Nephron (organoid): ENCODE measurements around the gene CADPS.

Source experiments
- H3K27ac Mint-ChIP-seq, 3 experiments: 2 replicates each; pipeline ENCODE4 v1.8.0; 2020; ENCODE audit warnings: mixed read lengths in 3 of 3, mild to moderate bottlenecking in 2 of 3, moderate library complexity in 1 of 3
- H3K27me3 Mint-ChIP-seq: 2 replicates; pipeline ENCODE4 v1.8.0; 2021; ENCODE audit warnings: low read depth, mild to moderate bottlenecking, moderate library complexity, mixed read lengths
- H3K36me3 Mint-ChIP-seq: 2 replicates; pipeline ENCODE4 v1.8.0; 2020; ENCODE audit warnings: low read depth, mixed read lengths
- H3K4me1 Mint-ChIP-seq: 2 replicates; pipeline ENCODE4 v1.8.0; 2020; ENCODE audit warnings: mixed read lengths
- H3K4me3 Mint-ChIP-seq, 3 experiments: 2 replicates each; pipeline ENCODE4 v1.8.0; 2020; ENCODE audit warnings: mild to moderate bottlenecking in 3 of 3, mixed read lengths in 3 of 3, moderate library complexity in 2 of 3
- H3K9me3 Mint-ChIP-seq: 2 replicates; pipeline ENCODE4 v1.8.0; 2020; ENCODE audit warnings: mixed read lengths
- TF ChIP-seq, protein P1 (sequence below), 3 experiments: fragments of 200-600 bp; sonication (generic); IDR thresholded peaks; one replicate each; pipeline ENCODE4 v1.5.0; 2021; ENCODE audit warnings: antibody characterized with exemption in 3 of 3; ENCODE audit not compliant: unreplicated experiment in 3 of 3

Gene CADPS

GRCh38 chr3:62655691-62656063, 219.5 kb downstream of the CADPS start:
- H3K27me3 Mint-ChIP-seq: peaks cover 5% of the 10 kb centered on the region
- no peak overlapping the region for H3K4me3 Mint-ChIP-seq
- TF ChIP-seq, protein P1, sequence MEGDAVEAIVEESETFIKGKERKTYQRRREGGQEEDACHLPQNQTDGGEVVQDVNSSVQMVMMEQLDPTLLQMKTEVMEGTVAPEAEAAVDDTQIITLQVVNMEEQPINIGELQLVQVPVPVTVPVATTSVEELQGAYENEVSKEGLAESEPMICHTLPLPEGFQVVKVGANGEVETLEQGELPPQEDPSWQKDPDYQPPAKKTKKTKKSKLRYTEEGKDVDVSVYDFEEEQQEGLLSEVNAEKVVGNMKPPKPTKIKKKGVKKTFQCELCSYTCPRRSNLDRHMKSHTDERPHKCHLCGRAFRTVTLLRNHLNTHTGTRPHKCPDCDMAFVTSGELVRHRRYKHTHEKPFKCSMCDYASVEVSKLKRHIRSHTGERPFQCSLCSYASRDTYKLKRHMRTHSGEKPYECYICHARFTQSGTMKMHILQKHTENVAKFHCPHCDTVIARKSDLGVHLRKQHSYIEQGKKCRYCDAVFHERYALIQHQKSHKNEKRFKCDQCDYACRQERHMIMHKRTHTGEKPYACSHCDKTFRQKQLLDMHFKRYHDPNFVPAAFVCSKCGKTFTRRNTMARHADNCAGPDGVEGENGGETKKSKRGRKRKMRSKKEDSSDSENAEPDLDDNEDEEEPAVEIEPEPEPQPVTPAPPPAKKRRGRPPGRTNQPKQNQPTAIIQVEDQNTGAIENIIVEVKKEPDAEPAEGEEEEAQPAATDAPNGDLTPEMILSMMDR (IDR thresholded peaks at IDR 0.05; ENCODE audit: unreplicated experiment in 3 of 3): no peak
- H3K4me1 Mint-ChIP-seq: no peaks in the 10 kb centered on the region
- H3K9me3 Mint-ChIP-seq: no peaks in the 10 kb centered on the region
- no peak overlapping the region for H3K27ac Mint-ChIP-seq
- no peaks in the 10 kb centered on the region for H3K36me3 Mint-ChIP-seq

GRCh38 chr3:62655056-62655690, 220.0 kb downstream of the CADPS start:
- Mint-ChIP-seq H3K9me3 (no peaks in the 10 kb centered on the region), H3K36me3 (no peaks in the 10 kb centered on the region), H3K4me3 (no peak overlapping the region), H3K27me3 (peaks cover 5% of the 10 kb centered on the region), H3K27ac (no peak overlapping the region), H3K4me1 (no peaks in the 10 kb centered on the region)
- TF ChIP-seq, protein P1 (IDR thresholded peaks at IDR 0.05; ENCODE audit: unreplicated experiment in 3 of 3): no peak

DNA sequence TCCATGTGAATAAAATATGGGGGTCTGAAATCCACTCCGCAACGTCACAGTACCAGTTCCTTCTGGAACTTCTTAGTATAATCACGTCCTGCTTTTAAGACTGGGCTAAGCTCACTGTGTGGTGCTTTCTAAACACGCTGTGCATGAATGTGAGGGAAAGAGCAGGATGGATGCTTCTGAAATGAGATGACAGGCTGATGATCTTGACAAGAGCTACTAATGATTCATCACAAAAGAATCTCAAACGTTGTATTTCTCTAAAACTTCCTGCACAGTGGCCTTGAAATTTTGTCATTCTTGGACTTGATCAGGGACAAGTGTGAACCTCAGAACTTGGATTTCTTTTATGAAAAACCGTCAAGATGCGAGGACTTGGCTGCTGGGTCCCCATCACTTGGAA, 221.4 kb downstream of the CADPS start:
- Mint-ChIP-seq H3K4me1 (no peaks in the 10 kb centered on the region), H3K4me3 (no peak overlapping the region), H3K27me3 (peaks cover 5% of the 10 kb centered on the region), H3K9me3 (no peaks in the 10 kb centered on the region), H3K27ac (no peak overlapping the region), H3K36me3 (no peaks in the 10 kb centered on the region)
- TF ChIP-seq, protein P1 (IDR thresholded peaks at IDR 0.05; ENCODE audit: unreplicated experiment in 3 of 3): no peak

GRCh38 chr3:62647711-62648110, 227.5 kb downstream of the CADPS start:
- Mint-ChIP-seq H3K36me3 (no peaks in the 10 kb centered on the region), H3K4me3 (no peak overlapping the region), H3K27ac (no peak overlapping the region), H3K9me3 (no peaks in the 10 kb centered on the region), H3K27me3 (no peaks in the 10 kb centered on the region), H3K4me1 (no peaks in the 10 kb centered on the region)
- TF ChIP-seq, protein P1 (IDR thresholded peaks at IDR 0.05; ENCODE audit: unreplicated experiment in 3 of 3): no peak

DNA sequence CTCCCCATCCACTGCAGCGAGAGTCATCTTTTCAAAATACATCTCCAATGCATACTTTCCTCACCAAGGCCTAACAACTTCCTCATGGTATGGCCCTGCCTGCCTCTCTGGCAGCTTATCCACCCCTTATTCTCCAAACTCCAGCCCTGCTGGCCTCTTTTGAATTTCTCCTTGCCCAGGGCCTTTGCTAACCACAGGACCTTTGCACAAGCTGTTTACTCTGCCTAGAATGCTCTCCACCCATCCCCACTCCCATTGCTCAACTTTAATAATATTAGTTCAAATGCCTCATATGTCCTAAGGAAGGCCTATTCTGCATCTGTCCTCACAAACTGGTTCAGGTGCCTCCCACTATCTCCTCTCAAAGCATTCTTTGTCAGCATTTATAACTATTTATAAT, 230.7 kb downstream of the CADPS start:
- Mint-ChIP-seq H3K4me1 (no peaks in the 10 kb centered on the region), H3K36me3 (no peaks in the 10 kb centered on the region), H3K4me3 (no peak overlapping the region), H3K27me3 (no peaks in the 10 kb centered on the region), H3K9me3 (no peaks in the 10 kb centered on the region), H3K27ac (no peak overlapping the region)
- TF ChIP-seq, protein P1 (IDR thresholded peaks at IDR 0.05; ENCODE audit: unreplicated experiment in 3 of 3): no peak

DNA sequence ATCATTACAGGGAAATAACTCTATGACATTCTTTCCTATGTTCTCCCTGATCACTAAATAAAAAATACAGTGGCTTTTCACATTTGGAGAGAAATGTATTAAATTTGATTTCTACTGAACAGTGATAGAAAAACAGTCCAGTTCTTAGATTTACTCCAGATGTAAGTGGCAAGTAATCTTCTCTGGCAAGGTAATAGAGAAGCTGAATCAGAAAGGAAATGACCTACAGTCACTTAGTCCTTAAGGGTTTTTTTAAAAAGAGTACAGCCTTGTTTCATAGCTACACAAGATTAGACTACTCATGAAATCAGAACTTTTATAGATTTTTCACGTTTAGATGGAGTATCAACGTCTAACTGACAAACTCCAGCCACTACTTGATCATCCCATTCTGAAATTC, 236.9 kb downstream of the CADPS start:
- no peaks in the 10 kb centered on the region for H3K9me3 Mint-ChIP-seq
- H3K27ac Mint-ChIP-seq: no peak overlapping the region
- H3K4me3 Mint-ChIP-seq: no peak overlapping the region
- H3K4me1 Mint-ChIP-seq: no peaks in the 10 kb centered on the region
- TF ChIP-seq, protein P1 (IDR thresholded peaks at IDR 0.05; ENCODE audit: unreplicated experiment in 3 of 3): no peak
- no peaks in the 10 kb centered on the region for H3K36me3 Mint-ChIP-seq
- H3K27me3 Mint-ChIP-seq: peaks cover 23% of the 10 kb centered on the region
